Mammary epithelial cell (primary cell): ENCODE data around the gene ACBD4.

Experiments
- CTCF ChIP-seq, 2 donors: IDR thresholded peaks in 1 of 2; conservative IDR thresholded peaks in 1 of 2; 2 replicates each; pipeline ENCODE4 v1.5.1; 2011 to 2012; ENCODE audit warnings: inconsistent platforms in 2 of 2, low read length in 2 of 2, mild to moderate bottlenecking in 2 of 2, control low read depth in 1 of 2, low read depth in 1 of 2; ENCODE audit not compliant: insufficient read depth in 1 of 2; ENCODE audit errors: extremely low read depth in 1 of 2
- EZH2 ChIP-seq: IDR thresholded peaks from 2 replicates; pipeline ENCODE4 v1.6.1; 2012; ENCODE audit warnings: low read length, inconsistent platforms, borderline replicate concordance

- TF ChIP-seq CTCF (conservative IDR thresholded peaks at IDR 0.05 in 1 of 2, IDR thresholded peaks at IDR 0.05 in 1 of 2; ENCODE audit: extremely low read depth in 1 of 2, insufficient read depth in 1 of 2, low read depth in 1 of 2, low read length in 2 of 2) (no peak), EZH2 (no peak)
Measured at GRCh38 chr17:45113424-45113754, 22.1 kb upstream of the ACBD4 start.
